NCI-H1694 treated with DMSO at 0.1 percent for 48 hours (cell line): Measurements from ENCODE around the gene SKI.

Experiments used
- DNase-seq: peaks from one replicate; lab custom pipeline; 2025; lab: John Stamatoyannopoulos, UW

The SKI gene

DNA sequence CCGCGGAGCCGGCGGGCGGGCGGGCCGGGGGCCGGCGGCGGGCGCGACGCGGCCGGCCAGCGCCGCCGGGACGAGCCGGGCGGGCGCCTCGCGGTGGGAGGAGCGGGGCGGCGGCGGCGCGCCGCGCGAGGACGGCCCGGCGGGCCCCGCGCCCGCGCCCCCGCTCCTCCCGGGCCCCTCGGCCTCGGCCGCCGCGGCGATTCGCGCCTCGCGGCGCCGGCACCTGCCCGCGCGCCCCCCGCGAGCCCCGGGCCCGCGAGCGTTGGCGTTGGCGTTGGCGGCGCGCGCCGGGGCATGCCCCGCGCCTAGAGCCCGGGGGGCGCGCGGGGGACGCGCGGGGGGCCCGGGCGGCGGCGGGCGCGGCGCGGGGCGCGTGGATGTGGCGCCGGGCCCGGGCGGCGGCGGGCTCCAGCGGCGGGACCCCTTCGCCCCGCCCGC is at the start of gene SKI:
Gene SKI (plus strand): TSS at position 163 of the 438 bp plus-strand sequence. CDS start 448 bp downstream, outside the sequence.
- no peak for DNase-seq

DNA sequence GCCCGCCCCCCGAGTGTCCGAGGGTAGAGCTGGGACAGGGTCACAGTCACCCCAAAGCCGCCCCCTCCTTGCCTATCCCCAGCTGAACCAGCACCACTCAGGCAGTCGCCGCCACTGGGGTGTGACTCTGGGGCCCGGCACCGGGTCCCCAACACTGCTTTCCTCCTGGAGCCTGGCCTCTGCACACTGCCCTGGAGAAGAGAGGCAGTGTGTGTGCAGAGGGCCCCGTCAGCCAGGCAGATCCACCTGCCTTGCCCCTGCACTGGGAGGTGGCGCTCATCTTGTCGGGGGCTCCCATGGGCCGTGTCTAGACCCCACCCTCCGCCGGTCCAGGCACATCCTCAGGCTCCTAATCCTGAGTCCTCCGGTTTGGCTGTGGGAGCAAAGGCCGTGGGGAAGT is 49.2 kb upstream of the SKI start:
- DNase-seq: no peak

DNA sequence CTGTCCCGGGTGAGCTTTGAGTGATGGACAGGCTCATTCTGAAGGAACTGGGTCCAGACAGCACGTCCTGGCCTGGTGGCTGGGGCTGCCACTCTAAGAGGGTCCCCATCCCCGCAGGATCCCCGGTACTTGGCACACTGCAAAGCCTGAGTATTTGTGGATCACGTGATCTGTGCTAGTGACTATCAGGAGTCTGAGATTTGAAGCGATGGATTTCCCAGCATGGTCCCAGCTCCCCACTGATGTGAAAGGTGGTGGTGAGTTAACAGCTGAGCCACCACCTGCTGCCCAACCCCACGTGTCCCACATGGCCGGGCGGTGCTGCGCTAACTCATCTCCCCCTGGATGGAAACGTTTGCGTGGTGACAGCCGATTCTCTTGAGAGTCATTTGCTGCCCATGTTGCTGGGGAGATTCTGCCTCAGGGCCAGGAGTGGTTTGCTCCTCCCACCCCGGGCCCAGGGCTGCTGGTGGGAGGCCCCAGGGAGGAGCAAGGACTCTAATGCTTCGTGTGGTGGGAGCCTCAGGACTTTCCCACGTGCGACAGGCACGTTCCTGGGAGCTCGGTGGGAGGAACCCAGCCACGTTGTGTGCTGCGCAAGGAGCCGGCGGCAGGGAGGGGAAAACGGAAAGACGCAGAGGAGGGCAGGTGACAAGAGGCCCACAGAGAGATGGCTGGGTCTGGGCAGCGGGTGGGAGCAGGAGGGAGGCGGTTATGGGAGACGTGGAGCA is 48.7 kb upstream of the SKI start:
- no peak for DNase-seq

DNA sequence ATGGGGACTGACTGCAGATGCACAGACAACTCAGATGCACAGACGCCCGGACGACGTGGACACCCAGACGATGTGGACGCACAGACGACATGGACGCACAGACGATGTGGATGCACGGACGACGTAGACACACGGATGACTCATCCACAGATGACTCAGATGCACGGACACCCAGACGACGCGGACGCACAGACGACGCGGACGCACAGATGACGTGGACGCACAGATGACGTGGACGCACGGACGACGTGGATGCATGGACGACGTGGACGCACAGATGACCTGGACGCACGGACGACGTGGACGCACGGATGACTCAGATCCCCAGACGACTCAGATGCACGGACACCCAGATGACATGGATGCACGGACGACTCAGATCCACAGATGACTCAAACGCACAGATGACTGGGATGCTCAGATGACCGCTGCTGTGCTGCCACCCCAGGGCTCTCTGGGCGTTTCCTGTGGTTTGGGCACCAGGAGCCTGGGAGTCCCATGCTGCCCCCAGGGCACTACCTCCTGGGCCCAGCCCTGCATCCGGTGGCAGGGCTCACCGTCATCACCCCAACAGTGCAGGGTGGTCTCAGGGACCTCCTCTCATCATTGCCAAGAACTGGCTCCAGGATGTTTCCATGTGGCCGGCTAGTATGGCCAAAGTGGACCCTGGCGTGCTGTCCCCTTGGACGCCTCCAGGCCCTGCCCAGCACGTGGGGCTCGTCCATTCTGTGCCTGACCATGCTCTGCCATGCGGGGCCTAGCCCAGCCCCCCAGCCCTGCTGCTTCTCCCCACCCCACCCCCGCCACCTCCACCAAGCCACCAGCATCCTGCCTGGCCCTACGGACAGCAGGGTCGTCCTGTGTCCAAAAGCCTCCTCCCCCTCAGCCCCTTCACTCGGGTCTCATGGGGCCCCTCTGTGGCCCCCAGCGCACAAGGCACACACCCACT is 47.5 kb upstream of the SKI start:
- DNase-seq: no peak

DNA sequence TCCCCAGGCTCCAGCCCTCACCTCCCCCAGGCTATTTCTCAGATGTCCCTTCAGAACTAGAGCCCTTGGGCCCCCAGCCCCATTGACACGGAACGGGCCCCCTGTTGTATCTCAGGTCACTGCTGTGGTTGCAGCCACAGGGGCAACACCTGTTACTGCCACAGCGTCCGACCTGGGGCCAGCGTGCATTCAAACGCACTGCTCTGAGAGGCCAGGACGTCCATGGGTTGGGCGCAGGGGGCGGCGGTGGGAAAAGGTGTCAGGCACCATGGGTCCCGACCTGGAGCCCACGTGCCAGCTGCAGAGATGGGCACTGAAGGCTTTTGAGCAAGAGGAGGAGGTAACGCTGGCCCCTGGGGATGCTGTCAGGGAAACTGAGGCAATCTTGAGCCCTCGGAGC is 46.8 kb upstream of the SKI start:
- no peak for DNase-seq

DNA sequence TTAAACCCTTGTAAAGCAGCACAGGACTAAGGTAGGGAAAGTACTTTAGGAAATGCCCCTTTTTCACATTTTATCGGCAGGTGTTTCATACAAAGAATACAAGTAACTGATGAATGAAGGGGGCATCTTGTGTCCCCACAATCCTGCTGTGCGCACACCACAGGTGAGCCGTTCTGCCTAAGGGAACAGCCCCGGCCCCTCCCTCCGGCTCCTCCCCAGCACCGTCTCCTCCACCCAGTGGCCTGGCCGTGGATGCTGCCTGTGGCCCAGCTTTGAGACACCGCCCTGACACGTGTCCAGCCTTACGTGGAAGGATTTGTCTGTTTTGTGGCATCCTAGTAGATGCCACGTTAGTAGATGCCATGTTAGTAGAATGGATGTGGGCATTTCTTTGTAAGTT is 46.4 kb upstream of the SKI start:
- DNase-seq: no peak

DNA sequence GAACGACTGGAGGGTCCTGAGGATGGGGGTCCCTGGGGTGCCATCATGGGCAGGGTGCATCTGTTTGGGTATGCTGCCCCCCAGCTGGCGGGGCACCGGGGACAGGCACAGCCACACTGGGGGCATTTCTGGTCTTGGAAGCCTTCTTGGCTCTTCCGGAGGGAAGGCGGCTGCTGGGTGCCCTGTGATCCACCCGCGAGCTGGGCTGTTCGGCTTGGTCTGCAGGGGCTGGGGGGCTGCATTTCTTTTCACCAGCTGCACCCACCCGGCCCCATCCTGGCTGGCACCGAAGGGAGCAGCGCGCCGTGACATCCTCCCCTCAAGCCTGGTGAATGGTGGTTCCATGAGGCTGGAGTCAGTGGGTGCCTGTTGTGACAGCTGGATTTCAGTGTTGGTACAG is 45.7 kb upstream of the SKI start:
- DNase-seq: no peak

DNA sequence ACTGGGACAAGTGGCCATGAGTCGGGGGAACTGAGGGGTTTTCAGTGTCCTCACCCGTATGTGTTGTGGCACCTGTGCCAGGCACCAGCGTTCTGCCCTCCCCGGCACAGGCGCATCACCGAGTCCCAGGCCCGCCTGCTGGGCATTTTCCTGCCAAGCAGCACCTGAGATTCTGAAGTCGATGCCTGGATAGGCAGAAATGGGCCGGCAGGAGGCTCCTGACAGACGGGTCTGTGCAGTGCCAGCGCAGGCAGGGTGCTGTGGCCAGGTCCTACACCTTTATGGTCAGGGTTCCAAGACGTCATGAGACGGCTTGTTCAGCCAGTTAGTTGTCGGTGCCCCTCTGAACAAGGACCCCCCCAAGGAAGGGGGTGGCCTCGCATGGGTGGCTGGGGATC is 44.2 kb upstream of the SKI start:
- DNase-seq: no peak

DNA sequence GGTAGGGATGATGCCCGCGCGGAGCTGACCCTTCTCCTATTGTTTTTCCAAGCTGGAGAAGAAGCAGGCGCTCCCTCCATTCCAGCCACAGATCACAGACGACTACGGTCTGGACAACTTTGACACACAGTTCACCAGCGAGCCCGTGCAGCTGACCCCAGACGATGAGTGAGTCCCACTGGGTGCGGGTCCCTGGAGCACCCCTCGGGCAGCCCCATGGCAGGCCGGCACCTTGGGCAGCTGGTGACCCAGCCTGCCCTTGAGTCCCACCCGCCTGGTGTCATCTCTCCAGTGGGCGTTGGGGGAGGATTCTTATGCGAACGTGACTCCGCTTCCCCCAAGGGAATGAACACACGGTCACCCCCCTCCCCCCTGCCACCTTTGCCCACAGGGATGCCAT is 43.6 kb upstream of the SKI start:
- no peak for DNase-seq

DNA sequence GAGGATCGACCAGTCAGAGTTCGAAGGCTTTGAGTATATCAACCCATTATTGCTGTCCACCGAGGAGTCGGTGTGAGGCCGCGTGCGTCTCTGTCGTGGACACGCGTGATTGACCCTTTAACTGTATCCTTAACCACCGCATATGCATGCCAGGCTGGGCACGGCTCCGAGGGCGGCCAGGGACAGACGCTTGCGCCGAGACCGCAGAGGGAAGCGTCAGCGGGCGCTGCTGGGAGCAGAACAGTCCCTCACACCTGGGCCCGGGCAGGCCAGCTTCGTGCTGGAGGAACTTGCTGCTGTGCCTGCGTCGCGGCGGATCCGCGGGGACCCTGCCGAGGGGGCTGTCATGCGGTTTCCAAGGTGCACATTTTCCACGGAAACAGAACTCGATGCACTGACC is 43.2 kb upstream of the SKI start:
- DNase-seq: no peak

DNA sequence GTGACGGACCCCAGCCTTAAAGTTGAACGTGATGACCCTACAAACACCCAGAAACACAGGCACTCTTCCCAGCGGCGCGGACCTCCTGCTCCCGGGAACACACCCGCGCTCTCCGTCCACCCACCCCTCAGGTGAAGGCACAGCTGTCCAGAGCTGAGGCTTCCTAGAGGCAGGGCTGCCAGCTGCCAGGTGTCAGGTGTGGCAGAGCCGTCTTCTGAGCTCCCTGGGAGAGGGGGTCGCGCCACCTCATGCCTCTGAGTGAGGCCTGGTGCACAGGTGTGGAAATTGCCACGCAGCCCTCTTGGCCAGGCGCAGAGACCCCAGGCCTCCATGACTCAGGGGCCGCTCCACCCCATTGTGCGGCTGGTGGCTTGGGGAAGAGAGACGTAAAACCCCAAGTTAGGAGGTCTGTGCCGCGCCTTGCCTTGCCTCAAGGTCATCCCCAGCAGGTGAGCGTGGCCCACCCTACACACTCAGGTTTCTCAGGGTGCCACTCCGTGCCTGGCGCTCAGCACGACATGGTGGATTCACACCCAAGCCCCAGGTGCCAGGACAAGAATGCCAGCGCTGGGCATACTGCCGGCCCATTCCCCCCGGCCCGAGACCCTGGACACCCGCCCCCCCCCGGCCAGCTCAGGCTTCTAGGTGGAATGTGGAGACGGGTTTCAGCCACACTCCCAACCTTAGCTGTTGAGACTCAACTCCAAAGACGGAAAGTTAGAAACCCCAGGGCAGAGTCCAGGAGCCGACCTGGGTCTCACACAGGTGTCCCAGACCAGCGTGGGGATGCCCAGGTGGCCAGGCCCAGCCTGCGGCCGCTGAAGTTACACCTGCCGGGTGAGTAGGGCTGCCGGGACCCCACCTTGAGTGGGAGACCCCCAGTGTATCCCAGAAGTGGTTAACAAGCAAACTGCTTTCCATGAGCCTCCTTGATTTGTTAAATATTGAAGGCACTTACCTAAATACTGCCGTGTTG is 42.0 kb upstream of the SKI start:
- DNase-seq: no peak

DNA sequence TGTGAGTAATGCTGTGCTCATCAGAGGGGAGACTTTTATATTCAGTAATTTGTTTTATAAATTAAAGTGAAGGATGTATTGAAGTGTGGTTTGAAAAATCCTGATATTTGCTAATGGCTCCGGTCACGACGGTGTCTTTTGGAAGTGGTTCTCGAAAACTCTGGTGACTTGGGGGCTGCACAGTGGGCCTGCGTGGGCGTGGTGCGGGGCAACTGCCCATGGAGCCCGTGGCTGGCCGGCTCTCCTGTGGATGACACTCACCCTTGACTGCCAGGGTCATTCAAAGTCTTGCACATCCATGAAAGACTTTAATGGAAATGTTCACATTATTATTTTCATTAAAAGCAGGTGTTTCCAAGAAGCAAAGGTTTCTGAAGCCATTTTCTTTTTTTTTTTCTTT is 41.2 kb upstream of the SKI start:
- no peak for DNase-seq

DNA sequence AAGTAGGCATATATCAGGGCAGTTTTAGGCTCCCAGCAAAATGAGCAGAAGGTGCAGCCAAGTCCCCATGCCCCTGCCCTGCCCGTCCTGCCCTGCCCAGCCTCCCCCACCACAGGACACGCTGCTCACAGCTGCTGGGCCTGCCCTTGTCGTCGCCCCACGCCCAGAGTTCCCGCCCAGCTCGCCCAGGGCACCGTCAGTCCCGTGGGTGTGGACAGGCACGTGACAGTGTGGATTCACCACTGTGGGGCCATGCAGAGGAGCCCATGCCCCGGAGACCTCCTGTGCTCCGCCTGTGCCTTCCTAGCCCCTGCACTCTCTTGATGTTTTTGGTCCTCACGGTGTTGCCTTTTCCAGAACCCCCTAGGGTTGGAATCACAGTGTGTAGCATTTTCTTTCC is 40.5 kb upstream of the SKI start:
- no peak for DNase-seq

DNA sequence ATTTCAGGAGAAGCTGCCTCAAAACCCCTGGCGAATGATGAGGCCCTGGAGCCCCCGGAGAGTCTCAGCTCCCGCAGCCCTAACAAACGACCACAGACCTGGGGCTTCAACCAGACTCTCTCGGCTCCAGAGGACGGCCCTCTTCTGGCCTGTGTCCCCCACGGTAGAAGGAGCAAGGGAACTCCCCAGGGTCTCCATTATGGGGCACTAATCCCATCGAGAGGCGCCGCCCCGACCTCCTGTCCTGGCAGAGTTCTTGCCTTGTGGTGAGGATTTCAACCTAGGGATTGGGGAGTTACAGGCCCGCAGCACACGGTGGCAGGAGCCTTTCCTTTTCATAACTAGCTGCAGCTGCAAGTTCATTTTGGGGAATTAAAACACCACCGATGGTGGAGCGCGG is 39.8 kb upstream of the SKI start:
- DNase-seq: no peak

DNA sequence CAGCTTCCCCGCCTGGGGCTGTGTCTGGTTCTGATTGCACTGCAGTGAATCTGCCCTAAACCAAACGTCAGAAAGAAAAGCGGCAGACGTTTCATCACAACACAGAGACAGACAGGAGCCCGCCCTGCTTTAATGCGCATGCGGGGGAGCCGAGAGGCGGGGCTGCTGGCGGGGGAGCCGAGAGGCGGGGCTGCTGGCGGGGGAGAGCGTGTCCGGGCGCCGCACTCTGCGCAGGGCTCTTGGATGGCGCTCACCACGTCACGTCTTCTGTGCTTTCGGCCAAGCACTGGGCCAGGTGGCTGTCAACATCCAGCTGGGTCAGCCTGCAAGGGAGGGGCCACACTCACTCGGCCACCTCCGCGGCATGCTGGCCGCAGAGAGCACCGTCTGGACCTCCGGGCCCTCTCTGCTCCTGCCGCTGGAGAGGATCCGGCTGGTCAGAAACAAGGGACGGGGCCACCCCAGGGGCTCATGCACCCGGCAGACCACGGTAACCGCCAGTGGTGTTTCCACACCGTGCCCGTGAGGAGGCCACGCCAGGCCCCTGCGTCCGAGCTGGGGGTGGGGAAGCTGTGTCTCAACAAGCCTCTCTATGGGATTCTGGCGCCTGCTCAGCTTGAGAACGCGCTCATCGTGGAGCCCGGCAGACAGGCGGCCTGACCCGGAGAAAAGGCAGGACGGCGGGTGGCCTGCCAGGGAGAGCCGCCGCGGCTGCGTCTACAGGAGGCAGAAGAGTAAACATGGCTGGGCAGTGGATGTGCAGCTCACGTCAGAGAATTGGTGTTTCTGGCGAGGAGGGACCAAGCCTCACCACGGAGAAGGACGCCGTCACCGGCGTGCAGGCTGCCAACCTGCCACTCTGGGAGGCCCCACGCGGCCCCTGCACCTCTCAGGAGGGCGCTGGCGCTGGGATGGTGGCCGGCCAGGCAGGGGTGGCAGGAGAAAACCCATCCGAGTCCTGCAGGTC is 38.4 kb upstream of the SKI start:
- DNase-seq: peak; percentile 70

DNA sequence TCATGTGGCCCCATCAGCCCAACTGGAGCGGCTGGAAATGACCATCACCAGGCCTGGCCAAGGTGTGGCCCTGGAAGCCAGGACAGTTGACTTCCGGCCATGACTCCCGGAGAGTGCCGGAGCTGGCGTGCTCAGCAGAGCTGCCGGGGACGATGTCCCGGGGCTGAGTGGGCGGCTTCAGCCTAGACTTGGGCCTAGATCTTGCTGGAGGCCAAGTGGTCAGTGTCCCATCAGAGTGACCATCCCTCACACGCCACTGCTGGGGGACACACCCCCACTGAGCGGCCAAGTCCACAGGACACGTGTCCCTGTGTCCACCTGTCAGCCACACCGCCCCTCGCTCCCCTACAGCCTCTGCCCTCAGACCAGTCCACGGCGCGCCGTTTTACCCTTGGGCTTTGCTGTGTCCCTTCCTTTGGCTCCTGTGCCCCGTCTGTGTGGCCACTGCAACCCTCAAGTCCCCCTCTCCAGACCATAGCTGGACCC is 37.6 kb upstream of the SKI start:
- no peak for DNase-seq

DNA sequence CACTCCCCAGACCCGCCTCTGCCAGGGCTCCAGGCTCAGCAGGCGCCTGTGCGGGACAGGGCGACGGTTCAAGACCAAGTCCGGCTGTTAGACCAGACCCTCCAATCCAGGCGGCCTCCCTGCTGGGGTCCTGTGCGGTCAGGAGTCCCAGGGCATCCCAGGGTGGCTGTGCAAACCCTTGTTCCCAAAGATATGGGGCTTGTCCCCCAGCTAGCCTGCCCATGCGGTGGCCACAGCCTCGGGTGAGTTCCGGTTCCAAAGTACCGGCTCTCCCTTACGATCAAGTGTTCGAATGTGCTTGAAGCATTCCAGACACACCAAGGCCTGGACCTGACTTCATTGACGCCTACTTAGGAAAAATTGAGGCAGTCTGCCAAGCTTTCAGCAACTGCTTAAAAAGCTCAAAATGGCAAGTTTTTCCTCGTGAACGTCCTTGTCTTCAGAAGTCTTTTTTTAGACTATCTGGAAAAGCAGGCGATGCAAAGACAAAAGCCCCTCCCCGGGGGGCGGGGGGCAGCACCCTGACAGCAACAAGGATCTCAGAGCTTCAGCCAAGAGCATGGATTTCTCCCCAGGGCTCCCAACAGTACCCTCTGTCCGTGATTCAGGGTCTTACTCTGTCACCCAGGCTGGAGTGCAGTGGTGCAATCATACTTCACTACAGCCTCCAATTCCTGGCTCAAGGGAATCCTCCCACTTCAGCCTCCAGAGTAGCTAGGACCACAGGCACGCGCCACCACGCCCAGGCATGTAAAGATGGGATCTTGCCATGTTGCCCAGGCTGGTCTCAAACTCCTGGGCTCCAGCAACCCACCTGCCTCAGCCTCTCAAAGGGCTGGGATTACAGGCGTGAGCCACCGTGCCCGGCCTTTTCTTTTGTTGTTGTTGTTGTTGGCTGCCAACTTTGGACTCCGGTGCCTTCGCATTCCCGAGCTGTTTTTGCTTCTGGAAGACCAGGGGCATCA is 35.8 kb upstream of the SKI start:
- no peak for DNase-seq

DNA sequence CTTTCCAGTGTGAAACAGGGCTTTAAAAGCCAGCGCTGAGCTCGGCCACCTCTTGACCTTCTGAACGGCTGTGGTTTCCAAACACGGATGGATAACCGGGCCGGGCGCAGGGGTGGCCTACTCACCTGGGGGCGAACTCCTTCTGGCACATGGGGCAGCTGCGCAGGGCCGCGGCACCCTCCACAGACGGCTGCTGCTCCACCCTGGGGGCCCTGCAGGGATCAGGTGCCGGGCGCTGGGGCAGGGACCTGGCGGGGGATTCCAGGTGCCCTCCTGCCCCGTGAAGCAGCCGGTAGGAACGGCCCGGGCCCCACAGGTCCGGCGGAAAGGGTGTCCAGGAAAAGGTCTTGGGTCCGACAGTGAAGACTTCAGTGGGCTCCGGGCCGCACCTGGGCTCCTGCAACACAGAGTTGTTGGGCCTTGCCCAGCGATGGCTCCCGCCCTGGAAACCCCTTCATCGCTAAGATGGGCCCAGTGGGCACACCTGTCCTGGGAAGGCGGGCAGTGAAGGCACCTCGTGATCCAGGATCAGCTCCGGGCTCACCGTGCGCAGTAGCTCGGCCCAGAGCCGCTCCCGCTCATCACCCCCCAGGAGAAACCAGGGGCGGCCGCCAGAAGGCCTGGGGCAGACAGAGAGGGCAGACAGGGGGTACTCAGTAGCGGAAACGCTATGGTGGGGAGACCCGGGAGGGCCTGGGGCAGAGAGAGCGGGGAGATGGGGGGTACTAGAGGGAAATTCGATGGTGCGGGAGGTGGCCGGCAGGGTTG is 34.4 kb upstream of the SKI start:
- no peak for DNase-seq
